Transverse colon (tissue), 4 donors: ENCODE data around the gene WDR49. TPM values are rescaled to one million over a fixed set of nuclear protein-coding genes. Genes with fewer than 3 reads are reported as not detected.

Experiments
- DNase-seq: peaks from one replicate; pipeline ENCODE4 v3.0.0-alpha.2; 2019
- H3K27ac ChIP-seq, 4 donors: fragments of 200-600 bp; sonication (generic); 2 replicates each; pipeline ENCODE4 v1.5.1; 2016 to 2018; ENCODE audit warnings: inconsistent platforms in 4 of 4
- H3K27me3 ChIP-seq: fragments of 200-600 bp; sonication (generic); 2 replicates; pipeline ENCODE4 v1.5.1; 2017; ENCODE audit warnings: inconsistent platforms
- H3K36me3 ChIP-seq, 4 donors: fragments of 200-600 bp; sonication (generic); 2 replicates each; pipeline ENCODE4 v1.5.1; 2017 to 2019; ENCODE audit warnings: inconsistent platforms in 4 of 4
- H3K4me1 ChIP-seq, 4 donors: fragments of 200-600 bp; sonication (generic); 2 replicates each; pipeline ENCODE4 v1.5.1; 2017 to 2020; ENCODE audit warnings: inconsistent platforms in 4 of 4
- H3K4me3 ChIP-seq, 4 donors: fragments of 200-600 bp; sonication (generic); 1 replicate in 1 of 4; 2 replicates in 3 of 4; pipeline versions ENCODE4 v1.5.1 to v1.6.1; 2017 to 2019; ENCODE audit warnings: inconsistent platforms in 4 of 4
- H3K9me3 ChIP-seq, 2 donors: fragments of 200-600 bp; sonication (generic); 2 replicates each; pipeline ENCODE4 v1.5.1; 2017 to 2019; ENCODE audit warnings: inconsistent platforms in 2 of 2
- EP300 ChIP-seq: sonication (generic); formaldehyde crosslinking; IDR thresholded peaks from one replicate; pipeline ENCODE4 v1.6.1; 2017; ENCODE audit warnings: antibody characterized with exemption, low read depth
- POLR2A ChIP-seq: fragments of 450-650 bp; IDR thresholded peaks from one replicate; pipeline ENCODE4 v1.6.1; 2016; ENCODE audit warnings: antibody characterized with exemption, mild to moderate bottlenecking, moderate library complexity
- POLR2AphosphoS5 ChIP-seq, 3 donors: sonication (generic); formaldehyde crosslinking; IDR thresholded peaks; one replicate each; pipeline ENCODE4 v1.6.1; 2016; ENCODE audit warnings: antibody characterized with exemption in 3 of 3
- WGBS, 2 donors: methylation state at CpG; one replicate each; pipeline ENCODE4 v1.1.5; 2018; ENCODE audit warnings: low coverage in 1 of 2; 5-methylcytosine and 5-hydroxymethylcytosine counted together
- in situ Hi-C, 4 donors: fragments of 200-750 bp; cut with MboI; loops; one replicate each; pipeline versions ENCODE4 v1.15.0 to v1.15.1; 2017; ENCODE audit warnings: low sequenced_read_pairs in 3 of 4, low pct_ligation_motif_present in 1 of 4, low pct_unique_long_range_greater_than_20kb in 1 of 4
- intact Hi-C: fragments of 100-400 bp; cut with DNase I; formaldehyde crosslinking; loops from one replicate; pipeline ENCODE4 v1.15.1; 2023; ENCODE audit warnings: low total_unique reads
- small RNA-seq, 4 donors: library from RNA; depleted of rRNA; stranded (forward); fragments of <200 nt; gene quantifications; one replicate each; pipeline ENCODE3, GENCODE V24; 2016
- total RNA-seq, 4 donors: library from RNA; depleted of rRNA; stranded (reverse); fragments of >200 nt; gene quantifications; one replicate each; pipeline ENCODE4 v1.1.0, GENCODE V29; 2016
- TF ChIP-seq, protein P1 (sequence below), 5 experiments: fragments of 200-600 bp in 3 of 5; fragments of 450-650 bp in 2 of 5; sonication (generic) in 3 of 5; IDR thresholded peaks; 1 replicate in 2 of 5; 2 replicates in 3 of 5; pipeline ENCODE4 v1.5.1; 2016 to 2017; ENCODE audit warnings: antibody characterized with exemption in 5 of 5, inconsistent platforms in 3 of 5, mild to moderate bottlenecking in 2 of 5, moderate library complexity in 1 of 5

WDR49 gene
- total RNA-seq, 4 donors from 2014 or later = 0.96 TPM; not detected in 3

DNA sequence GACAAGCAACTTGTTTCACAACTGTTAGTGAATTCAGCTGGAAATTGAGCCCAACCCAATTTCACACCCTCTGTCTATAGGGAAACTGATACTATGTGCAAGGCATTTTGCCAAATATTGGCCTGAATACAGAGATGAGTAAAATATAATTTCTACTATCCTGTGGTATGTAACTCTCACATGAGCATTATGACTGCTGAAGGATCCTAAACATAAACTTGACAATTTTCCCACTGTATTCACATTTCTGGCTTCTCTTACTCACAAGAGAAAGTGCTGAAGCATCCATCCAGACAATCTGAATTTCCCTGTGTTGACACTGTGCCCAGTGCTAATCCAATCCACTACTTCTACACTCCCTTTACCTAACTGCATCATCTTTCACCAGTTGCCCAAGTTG is 208.3 kb downstream of the WDR49 start:
- in situ Hi-C loops (no loop called here), intact Hi-C loops (no loop called here)
- H3K4me1 ChIP-seq = no peaks in the 10 kb centered on the region

DNA sequence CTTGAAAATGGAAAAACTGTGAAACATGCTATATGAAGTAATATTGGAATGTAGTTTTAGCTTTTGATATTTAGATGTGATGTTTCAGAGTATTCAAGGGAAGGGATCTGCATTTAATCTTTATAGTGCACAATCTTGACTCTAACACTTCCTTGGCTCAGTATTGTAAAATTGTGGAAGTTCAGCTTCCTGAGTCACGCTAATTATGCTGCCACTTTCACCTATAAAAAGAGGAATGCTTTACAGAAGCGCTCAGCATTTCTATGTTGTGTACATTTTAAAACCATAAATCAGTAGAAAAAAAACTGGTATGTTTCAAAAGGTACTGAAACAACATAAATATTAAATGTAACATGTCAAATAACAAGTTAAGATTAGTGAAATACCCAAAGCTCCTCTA is 212.5 kb downstream of the WDR49 start:
- no peak for DNase-seq
- H3K4me3 ChIP-seq = no peak overlapping the region
- 4 to 15% methylated on average over 2 of the region's 2 CpGs for WGBS, 2 donors
- H3K9me3 ChIP-seq = no peaks in the 10 kb centered on the region
- H3K4me1 ChIP-seq = no peaks in the 10 kb centered on the region
- no peaks in the 10 kb centered on the region for H3K27me3 ChIP-seq
- intact Hi-C loops = no loop called here
- in situ Hi-C loops = no loop called here
- H3K27ac ChIP-seq = no peak overlapping the region
- H3K36me3 ChIP-seq = no peaks in the 10 kb centered on the region
- no peak for TF ChIP-seq EP300
- TF ChIP-seq POLR2AphosphoS5 (IDR thresholded peaks at IDR 0.05) = no peak
- TF ChIP-seq POLR2A = no peak
- TF ChIP-seq, protein P1, sequence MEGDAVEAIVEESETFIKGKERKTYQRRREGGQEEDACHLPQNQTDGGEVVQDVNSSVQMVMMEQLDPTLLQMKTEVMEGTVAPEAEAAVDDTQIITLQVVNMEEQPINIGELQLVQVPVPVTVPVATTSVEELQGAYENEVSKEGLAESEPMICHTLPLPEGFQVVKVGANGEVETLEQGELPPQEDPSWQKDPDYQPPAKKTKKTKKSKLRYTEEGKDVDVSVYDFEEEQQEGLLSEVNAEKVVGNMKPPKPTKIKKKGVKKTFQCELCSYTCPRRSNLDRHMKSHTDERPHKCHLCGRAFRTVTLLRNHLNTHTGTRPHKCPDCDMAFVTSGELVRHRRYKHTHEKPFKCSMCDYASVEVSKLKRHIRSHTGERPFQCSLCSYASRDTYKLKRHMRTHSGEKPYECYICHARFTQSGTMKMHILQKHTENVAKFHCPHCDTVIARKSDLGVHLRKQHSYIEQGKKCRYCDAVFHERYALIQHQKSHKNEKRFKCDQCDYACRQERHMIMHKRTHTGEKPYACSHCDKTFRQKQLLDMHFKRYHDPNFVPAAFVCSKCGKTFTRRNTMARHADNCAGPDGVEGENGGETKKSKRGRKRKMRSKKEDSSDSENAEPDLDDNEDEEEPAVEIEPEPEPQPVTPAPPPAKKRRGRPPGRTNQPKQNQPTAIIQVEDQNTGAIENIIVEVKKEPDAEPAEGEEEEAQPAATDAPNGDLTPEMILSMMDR (IDR thresholded peaks at IDR 0.05) = no peak

More for the DNA sequence above, 208.3 kb downstream of the WDR49 start:
- Histone ChIP-seq H3K4me3 (no peak overlapping the region), H3K27me3 (no peaks in the 10 kb centered on the region), H3K9me3 (no peaks in the 10 kb centered on the region), H3K27ac (no peak overlapping the region), H3K36me3 (no peaks in the 10 kb centered on the region)
- DNase-seq = no peak
- TF ChIP-seq, protein P1 (IDR thresholded peaks at IDR 0.05) = no peak
- no peak for TF ChIP-seq EP300
- TF ChIP-seq POLR2AphosphoS5 (IDR thresholded peaks at IDR 0.05) = no peak
- TF ChIP-seq POLR2A = no peak

DNA sequence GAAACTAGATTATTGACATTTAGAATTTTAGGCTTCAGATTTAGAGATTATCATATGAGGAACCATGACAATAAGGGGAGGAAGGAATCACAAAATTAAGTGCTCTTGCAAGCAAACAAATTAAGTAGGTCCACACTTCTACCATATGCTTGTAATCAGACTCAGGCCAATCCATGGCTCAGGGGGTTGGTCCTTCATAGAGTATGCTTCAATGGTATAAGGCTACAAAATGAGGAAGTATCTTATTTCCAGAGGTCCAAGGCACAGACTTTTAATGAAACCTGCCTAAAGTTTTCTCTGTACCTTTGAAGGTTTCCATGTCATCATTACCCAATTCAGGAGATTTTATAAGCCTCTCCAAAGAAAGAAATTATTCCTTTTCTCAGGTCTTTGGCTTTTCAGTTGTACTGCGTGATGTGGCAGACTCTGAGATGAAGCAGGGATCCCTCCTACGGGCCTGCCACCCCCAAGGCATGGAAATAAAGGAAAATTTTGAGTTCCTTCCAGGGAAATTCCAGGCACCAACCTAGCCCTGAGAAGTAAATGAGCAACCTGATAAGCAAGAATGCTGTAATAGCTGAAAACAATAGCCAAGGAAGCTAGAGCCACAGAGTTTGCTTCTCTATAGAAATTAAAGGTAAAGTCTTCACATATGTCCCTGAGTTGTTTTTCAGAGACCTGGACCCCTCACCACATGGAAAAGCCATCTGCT is 216.2 kb downstream of the WDR49 start:
- no peak overlapping the region for H3K27ac ChIP-seq
- WGBS, 2 donors = 68 to 70% methylated on average over 2 of the region's 2 CpGs
- intact Hi-C loops = no loop called here
- TF ChIP-seq, protein P1 (IDR thresholded peaks at IDR 0.05) = no peak
- TF ChIP-seq EP300 = no peak
- no peaks in the 10 kb centered on the region for H3K9me3 ChIP-seq
- H3K36me3 ChIP-seq = no peaks in the 10 kb centered on the region
- no peaks in the 10 kb centered on the region for H3K4me1 ChIP-seq
- in situ Hi-C loops = no loop called here
- no peak overlapping the region for H3K4me3 ChIP-seq
- no peak for DNase-seq
- H3K27me3 ChIP-seq = no peaks in the 10 kb centered on the region

Small RNAs within 50 kb of the gene (small RNA-seq; reads per million reads assigned to genes)
- 0 reads per million in 4 donors for gene HMGN1P8

Other genes starting within 250 kb of the WDR49 start
- gene SERPINI2, start 179.9 kb downstream of the WDR49 start, total RNA-seq = not detected
- gene PDCD10, start 81.0 kb upstream of the WDR49 start, total RNA-seq = 10 to 100 TPM; 32.0 to 99.6 (median 89.0) TPM
- 1 to 10 TPM in 1 of 4 donors, under 1 TPM in 1, not detected in 2; 0.79 to 1.5 TPM for gene SERPINI1, start 81.8 kb upstream of the WDR49 start, total RNA-seq